HepG2 (cell line): ENCODE results near the gene SALL2. TPM values are rescaled to one million over a fixed set of nuclear protein-coding genes. Genes with fewer than 3 reads are reported as not detected.
A peak's percentile ranks its signal among the peaks of the same experiment; 100 is the strongest.

Experiments
- ARNT2 ChIP-seq: sonication (generic); formaldehyde crosslinking; IDR thresholded peaks from 2 replicates; pipeline ENCODE4 v1.8.0; 2022; ENCODE audit warnings: mild to moderate bottlenecking, low read depth, missing genetic modification reagents, moderate library complexity
- CEBPG ChIP-seq: IDR thresholded peaks from 2 replicates; pipeline ENCODE4 v1.6.1; 2016
- CREB1 ChIP-seq, 2 experiments: fragments of 450-650 bp in 1 of 2; IDR thresholded peaks; 2 replicates each; pipeline ENCODE4 v1.6.1; 2016 to 2017; ENCODE audit warnings: control low read depth in 1 of 2, mild to moderate bottlenecking in 1 of 2, missing compliant biosample characterization in 1 of 2, missing genetic modification characterization in 1 of 2
- ELF4 ChIP-seq: sonication (generic); formaldehyde crosslinking; IDR thresholded peaks from 2 replicates; pipeline ENCODE4 v1.5.0; 2020; ENCODE audit warnings: missing genetic modification reagents, mild to moderate bottlenecking, moderate library complexity, borderline replicate concordance
- HCFC1 ChIP-seq: fragments of 150-350 bp; IDR thresholded peaks from 2 replicates; pipeline ENCODE4 v1.6.1; 2014; ENCODE audit warnings: low read depth, low read length
- HMGXB4 ChIP-seq, 2 experiments: sonication (generic) in 1 of 2; formaldehyde crosslinking in 1 of 2; IDR thresholded peaks; 2 replicates each; pipeline versions ENCODE4 v1.4.0 to v1.6.1; 2018 to 2020; ENCODE audit warnings: missing genetic modification reagents in 2 of 2, borderline replicate concordance in 1 of 2, low read depth in 1 of 2, mild to moderate bottlenecking in 1 of 2, missing biosample characterization in 1 of 2
- KAT2B ChIP-seq: fragments of 150-350 bp; IDR thresholded peaks from 2 replicates; pipeline ENCODE4 v1.6.1; 2014; ENCODE audit warnings: low read depth, low read length, borderline replicate concordance
- KDM6A ChIP-seq: IDR thresholded peaks from 2 replicates; pipeline ENCODE4 v1.6.1; 2016; ENCODE audit warnings: low read depth
- MED13 ChIP-seq: sonication (generic); formaldehyde crosslinking; IDR thresholded peaks from 2 replicates; pipeline ENCODE4 v1.5.0; 2020; ENCODE audit warnings: missing genetic modification reagents
- POLR2G ChIP-seq: fragments of 200-400 bp; formaldehyde crosslinking; IDR thresholded peaks from 2 replicates; pipeline ENCODE4 v1.6.1; 2018; ENCODE audit warnings: mild to moderate bottlenecking, low read depth, low read length, moderate library complexity
- PPARG ChIP-seq: conservative IDR thresholded peaks from 2 replicates; pipeline ENCODE4 v1.6.1; 2016; ENCODE audit warnings: missing biosample characterization, missing genetic modification reagents
- RCOR2 ChIP-seq: IDR thresholded peaks from 2 replicates; pipeline ENCODE4 v1.6.1; 2016; ENCODE audit warnings: missing biosample characterization, missing genetic modification reagents
- REXO4 ChIP-seq: sonication (generic); formaldehyde crosslinking; IDR thresholded peaks from 2 replicates; pipeline ENCODE4 v1.8.0; 2022; ENCODE audit warnings: missing genetic modification reagents, mild to moderate bottlenecking, borderline replicate concordance
- YEATS4 ChIP-seq: sonication (generic); formaldehyde crosslinking; IDR thresholded peaks from 2 replicates; pipeline ENCODE4 v1.4.0; 2020; ENCODE audit warnings: missing genetic modification reagents, borderline replicate concordance
- ZBTB1 ChIP-seq: sonication (generic); formaldehyde crosslinking; IDR thresholded peaks from 2 replicates; pipeline ENCODE4 v1.4.0; 2020; ENCODE audit warnings: missing genetic modification reagents, borderline replicate concordance
- ZC3H4 ChIP-seq: sonication (generic); formaldehyde crosslinking; IDR thresholded peaks from 2 replicates; pipeline ENCODE4 v1.4.0; 2020; ENCODE audit warnings: missing genetic modification reagents, borderline replicate concordance
- ZNF34 ChIP-seq: sonication (generic); formaldehyde crosslinking; IDR thresholded peaks from 2 replicates; pipeline ENCODE4 v1.4.0; 2020; ENCODE audit warnings: mild to moderate bottlenecking, missing genetic modification reagents, borderline replicate concordance
- ZNF432 ChIP-seq: sonication (generic); formaldehyde crosslinking; IDR thresholded peaks from 2 replicates; pipeline ENCODE4 v1.5.0; 2020; ENCODE audit warnings: missing genetic modification reagents, mild to moderate bottlenecking, borderline replicate concordance
- ZNF598 ChIP-seq: sonication (generic); formaldehyde crosslinking; IDR thresholded peaks from 2 replicates; pipeline ENCODE4 v1.5.1; 2020; ENCODE audit warnings: mild to moderate bottlenecking, missing genetic modification reagents, borderline replicate concordance
- ZNF616 ChIP-seq: sonication (generic); formaldehyde crosslinking; IDR thresholded peaks from 2 replicates; pipeline ENCODE4 v1.5.0; 2020; ENCODE audit warnings: low read depth, mild to moderate bottlenecking, missing genetic modification reagents
- ZNF646 ChIP-seq: sonication (generic); formaldehyde crosslinking; IDR thresholded peaks from 2 replicates; pipeline ENCODE4 v1.9.0; 2021; ENCODE audit warnings: mild to moderate bottlenecking, missing genetic modification reagents
- ZNF768 ChIP-seq: sonication (generic); formaldehyde crosslinking; IDR thresholded peaks from 2 replicates; pipeline ENCODE4 v1.4.0; 2020; ENCODE audit warnings: missing genetic modification reagents
- ZNF782 ChIP-seq: sonication (generic); formaldehyde crosslinking; IDR thresholded peaks from 2 replicates; pipeline ENCODE4 v1.4.0; 2020; ENCODE audit warnings: missing genetic modification reagents, mild to moderate bottlenecking, borderline replicate concordance
- polyA plus RNA-seq, 8 experiments: library from polyadenylated mRNA; depleted of rRNA in 3 of 8; stranded (reverse) in 7 of 8; unstranded in 1 of 8; fragments of >200 nt; fragmentation: Illumina TruSeq in 4 of 8; extraction: Trizol in 4 of 8; gene quantifications; 2 replicates each; pipeline versions ENCODE4 v1.2.1 to v1.2.3, GENCODE V29; 2011 to 2016; ENCODE audit warnings: low read depth in 4 of 8, missing spikeins in 1 of 8, mixed read lengths in 1 of 8; ENCODE audit not compliant: insufficient read depth in 1 of 8
- total RNA-seq, 5 experiments: library from RNA; depleted of rRNA; stranded (reverse); fragments of >200 nt; fragmentation: Illumina TruSeq; extraction: Trizol; gene quantifications; 2 replicates each; pipeline ENCODE4 v1.2.3, GENCODE V29; 2016; ENCODE audit warnings: low read depth in 1 of 5

SALL2 gene
- total and polyA plus RNA-seq, 2 of the 13 experiments (the other 11 are each of a cell fraction or from before 2014, with no cell fraction given), result 4.9 to 5.8 TPM

GRCh38 chr14:21526672-21527317 is 649 bp upstream of the SALL2 start (continued):
- TF ChIP-seq YEATS4 (CRISPR knock-in tag) (peak; percentile 28; the same call in 1 of the 2 replicates), ZNF768 (CRISPR knock-in tag) (no peak), MED13 (CRISPR knock-in tag) (no peak), ZBTB1 (CRISPR knock-in tag) (no peak), ZNF598 (CRISPR knock-in tag) (no peak), ARNT2 (CRISPR knock-in tag) (no peak), KDM6A (CRISPR knock-in tag) (no peak; the same call in 1 of the 2 replicates), PPARG (no peak), HMGXB4 (CRISPR knock-in tag; IDR thresholded peaks at IDR 0.05; ENCODE audit: borderline replicate concordance in 1 of 2, low read depth in 1 of 2) (0 out of 4 replicates have a peak, but pooled peaks of 1 of the 2 experiments have one; percentile 25), HCFC1 (no peak), REXO4 (CRISPR knock-in tag) (no peak), ZNF782 (CRISPR knock-in tag) (no peak), ZNF34 (CRISPR knock-in tag) (no peak), RCOR2 (CRISPR knock-in tag) (no peak), KAT2B (no peak), ZC3H4 (CRISPR knock-in tag) (no peak), POLR2G (0 out of 2 replicates have a peak, but pooled peaks have one; percentile 0), CREB1 (IDR thresholded peaks at IDR 0.05) (no peak), CREB1 (CRISPR knock-in tag; IDR thresholded peaks at IDR 0.05) (no peak), ELF4 (CRISPR knock-in tag) (no peak), ZNF432 (CRISPR knock-in tag) (no peak), ZNF616 (no peak), CEBPG (peak; percentile 40; the same call in 1 of the 2 replicates), ZNF646 (CRISPR knock-in tag) (peak; percentile 54)
